GM18861 (cell line): ENCODE results near the gene DOCK10.

Source experiments
- ATAC-seq: cut with Tn5 transposase; IDR thresholded peaks from one replicate; pipeline ENCODE4 v1.9.1; 2021; ENCODE audit not compliant: unreplicated experiment

Gene DOCK10

GRCh38 chr2:225013425-225014365, 28.6 kb downstream of the DOCK10 start:
- ATAC-seq, result no peak

- no peak for ATAC-seq
These were observed 30.7 kb downstream of the DOCK10 start for GRCh38 chr2:225011585-225011984.

GRCh38 chr2:225010804-225011203, 31.5 kb downstream of the DOCK10 start:
- no peak for ATAC-seq

GRCh38 chr2:225009768-225010167, 32.5 kb downstream of the DOCK10 start:
- peak; percentile 33 for ATAC-seq

- ATAC-seq, result no peak
These were observed 33.3 kb downstream of the DOCK10 start for GRCh38 chr2:225008935-225009334.

GRCh38 chr2:225008179-225008856, 34.0 kb downstream of the DOCK10 start:
- ATAC-seq, result peak; percentile 59

GRCh38 chr2:225006730-225007129, 35.5 kb downstream of the DOCK10 start:
- ATAC-seq, result no peak

GRCh38 chr2:225004597-225004996, 37.7 kb downstream of the DOCK10 start:
- no peak for ATAC-seq

GRCh38 chr2:225002656-225003045, 39.6 kb downstream of the DOCK10 start:
- ATAC-seq, result peak; percentile 97

GRCh38 chr2:225002039-225002655, 40.1 kb downstream of the DOCK10 start:
- ATAC-seq, result peak; percentile 47

GRCh38 chr2:224999754-225000153, 42.5 kb downstream of the DOCK10 start:
- no peak for ATAC-seq

- no peak for ATAC-seq
These were observed 42.9 kb downstream of the DOCK10 start for GRCh38 chr2:224999321-224999720.

- ATAC-seq, result no peak
These were observed 44.5 kb downstream of the DOCK10 start for GRCh38 chr2:224997802-224998201.

- ATAC-seq, result no peak
These were observed 46.8 kb downstream of the DOCK10 start for GRCh38 chr2:224995419-224995818.

GRCh38 chr2:224994242-224994823, 47.9 kb downstream of the DOCK10 start:
- ATAC-seq, result no peak

- no peak for ATAC-seq
These were observed 51.6 kb downstream of the DOCK10 start for GRCh38 chr2:224990710-224991109.

- no peak for ATAC-seq
These were observed 54.5 kb downstream of the DOCK10 start for GRCh38 chr2:224987733-224988132.

GRCh38 chr2:224986477-224986876, 55.8 kb downstream of the DOCK10 start:
- no peak for ATAC-seq

- ATAC-seq, result no peak
These were observed 57.6 kb downstream of the DOCK10 start for GRCh38 chr2:224984637-224985036.

GRCh38 chr2:224983712-224984554, 58.3 kb downstream of the DOCK10 start:
- no peak for ATAC-seq
